Thyroid gland (tissue), 4 donors: ENCODE measurements around the gene TBC1D25. TPM values are rescaled to one million over a fixed set of nuclear protein-coding genes. Genes with fewer than 3 reads are reported as not detected.

Experiments used
- DNase-seq, 2 donors: peaks; one replicate each; pipeline ENCODE4 v3.0.0-alpha.2; 2019
- H3K27ac ChIP-seq, 3 donors: fragments of 200-600 bp; sonication (generic); 1 replicate in 2 of 3; 2 replicates in 1 of 3; pipeline ENCODE4 v1.5.1; 2016 to 2019; ENCODE audit warnings: mild to moderate bottlenecking in 1 of 3, moderate library complexity in 1 of 3
- H3K27me3 ChIP-seq: fragments of 200-600 bp; sonication (generic); one replicate; pipeline ENCODE4 v1.5.1; 2019
- H3K36me3 ChIP-seq, 2 donors: fragments of 200-600 bp; sonication (generic); one replicate each; pipeline ENCODE4 v1.5.1; 2016 to 2019
- H3K4me1 ChIP-seq, 2 donors: fragments of 200-600 bp; sonication (generic); one replicate each; pipeline ENCODE4 v1.5.1; 2017 to 2019
- H3K4me3 ChIP-seq, 3 donors: fragments of 200-600 bp; sonication (generic); replicated peaks in 1 of 3; 1 replicate in 2 of 3; 2 replicates in 1 of 3; pipeline ENCODE4 v1.5.1; 2016; ENCODE audit warnings: mild to moderate bottlenecking in 1 of 3
- H3K9me3 ChIP-seq: fragments of 200-600 bp; sonication (generic); one replicate; pipeline ENCODE4 v1.5.1; 2017
- POLR2A ChIP-seq, 2 donors: fragments of 450-650 bp; IDR thresholded peaks; one replicate each; pipeline ENCODE4 v1.6.1; 2017; ENCODE audit warnings: antibody characterized with exemption in 2 of 2, mild to moderate bottlenecking in 2 of 2, moderate library complexity in 1 of 2
- WGBS, 2 donors: methylation state at CpG; one replicate each; pipeline ENCODE4 v1.1.5; 2017; 5-methylcytosine and 5-hydroxymethylcytosine counted together
- intact Hi-C: fragments of 100-400 bp; cut with DNase I; formaldehyde crosslinking; loops from one replicate; pipeline ENCODE4 v1.15.1; 2023
- total RNA-seq, 4 donors: library from RNA; depleted of rRNA; stranded (reverse); fragments of >200 nt; gene quantifications; one replicate each; pipeline ENCODE4 v1.2.3, GENCODE V29; 2016
- TF ChIP-seq, protein P1 (sequence below), 6 experiments: fragments of 200-600 bp in 3 of 6; fragments of 450-650 bp in 3 of 6; sonication (generic) in 3 of 6; IDR thresholded peaks; one replicate each; pipeline ENCODE4 v1.5.1; 2016 to 2019; ENCODE audit warnings: antibody characterized with exemption in 6 of 6, mild to moderate bottlenecking in 2 of 6, inconsistent platforms in 1 of 6, moderate library complexity in 1 of 6

The TBC1D25 gene
- total RNA-seq, 4 donors from 2014 or later = 9.4 to 16.5 (median 12.2) TPM

DNA sequence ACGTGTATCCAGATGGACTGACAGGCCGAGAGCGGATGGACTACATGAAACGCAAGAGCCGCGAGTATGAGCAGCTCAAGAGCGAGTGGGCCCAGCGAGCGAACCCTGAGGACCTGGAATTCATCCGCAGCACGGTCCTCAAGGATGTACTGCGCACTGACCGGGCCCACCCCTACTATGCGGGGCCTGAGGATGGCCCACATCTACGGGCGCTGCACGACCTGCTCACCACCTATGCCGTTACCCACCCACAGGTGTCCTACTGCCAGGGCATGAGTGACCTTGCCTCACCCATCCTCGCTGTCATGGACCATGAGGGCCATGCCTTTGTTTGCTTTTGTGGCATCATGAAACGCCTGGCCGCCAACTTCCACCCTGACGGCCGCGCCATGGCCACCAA is 20.1 kb downstream of the TBC1D25 start:
- no peaks in the 10 kb centered on the region for H3K27me3 ChIP-seq
- TF ChIP-seq, protein P1, sequence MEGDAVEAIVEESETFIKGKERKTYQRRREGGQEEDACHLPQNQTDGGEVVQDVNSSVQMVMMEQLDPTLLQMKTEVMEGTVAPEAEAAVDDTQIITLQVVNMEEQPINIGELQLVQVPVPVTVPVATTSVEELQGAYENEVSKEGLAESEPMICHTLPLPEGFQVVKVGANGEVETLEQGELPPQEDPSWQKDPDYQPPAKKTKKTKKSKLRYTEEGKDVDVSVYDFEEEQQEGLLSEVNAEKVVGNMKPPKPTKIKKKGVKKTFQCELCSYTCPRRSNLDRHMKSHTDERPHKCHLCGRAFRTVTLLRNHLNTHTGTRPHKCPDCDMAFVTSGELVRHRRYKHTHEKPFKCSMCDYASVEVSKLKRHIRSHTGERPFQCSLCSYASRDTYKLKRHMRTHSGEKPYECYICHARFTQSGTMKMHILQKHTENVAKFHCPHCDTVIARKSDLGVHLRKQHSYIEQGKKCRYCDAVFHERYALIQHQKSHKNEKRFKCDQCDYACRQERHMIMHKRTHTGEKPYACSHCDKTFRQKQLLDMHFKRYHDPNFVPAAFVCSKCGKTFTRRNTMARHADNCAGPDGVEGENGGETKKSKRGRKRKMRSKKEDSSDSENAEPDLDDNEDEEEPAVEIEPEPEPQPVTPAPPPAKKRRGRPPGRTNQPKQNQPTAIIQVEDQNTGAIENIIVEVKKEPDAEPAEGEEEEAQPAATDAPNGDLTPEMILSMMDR (IDR thresholded peaks at IDR 0.05) = no peak
- TF ChIP-seq POLR2A (IDR thresholded peaks at IDR 0.05) = no peak
- WGBS, 2 donors = 93 to 97% methylated on average over 3 to 13 of the region's 24 CpGs
- no peaks in the 10 kb centered on the region for H3K9me3 ChIP-seq
- H3K4me1 ChIP-seq = no peaks in the 10 kb centered on the region
- no peak overlapping the region for H3K4me3 ChIP-seq
- peaks cover 0 to 12% of the 10 kb centered on the region in 2 donors for H3K36me3 ChIP-seq
- no peak overlapping the region for H3K27ac ChIP-seq
- no peak for DNase-seq
- intact Hi-C loops = no loop called here

DNA sequence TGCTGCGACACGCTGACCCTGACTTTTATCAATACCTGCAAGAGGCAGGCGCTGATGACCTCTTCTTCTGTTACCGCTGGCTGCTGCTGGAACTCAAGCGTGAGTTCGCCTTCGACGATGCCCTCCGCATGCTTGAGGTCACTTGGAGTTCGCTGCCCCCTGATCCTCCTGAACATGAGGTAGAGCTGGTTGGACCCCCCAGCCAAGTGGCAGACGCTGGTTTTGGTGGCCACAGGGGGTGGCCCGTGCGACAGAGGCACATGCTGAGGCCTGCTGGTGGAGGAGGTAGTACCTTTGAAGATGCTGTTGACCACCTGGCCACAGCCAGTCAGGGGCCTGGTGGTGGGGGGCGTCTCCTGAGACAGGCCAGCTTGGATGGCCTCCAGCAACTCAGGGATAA is 20.5 kb downstream of the TBC1D25 start:
- WGBS, 2 donors = 97 to 100% methylated on average over 2 to 5 of the region's 14 CpGs
- DNase-seq = no peak
- Histone ChIP-seq H3K27ac (no peak overlapping the region), H3K4me3 (no peak overlapping the region), H3K9me3 (no peaks in the 10 kb centered on the region), H3K27me3 (no peaks in the 10 kb centered on the region), H3K4me1 (no peaks in the 10 kb centered on the region), H3K36me3 (peaks cover 0 to 12% of the 10 kb centered on the region in 2 donors)
- intact Hi-C loops = no loop called here
- no peak for TF ChIP-seq POLR2A (IDR thresholded peaks at IDR 0.05)
- TF ChIP-seq, protein P1 (IDR thresholded peaks at IDR 0.05) = no peak

DNA sequence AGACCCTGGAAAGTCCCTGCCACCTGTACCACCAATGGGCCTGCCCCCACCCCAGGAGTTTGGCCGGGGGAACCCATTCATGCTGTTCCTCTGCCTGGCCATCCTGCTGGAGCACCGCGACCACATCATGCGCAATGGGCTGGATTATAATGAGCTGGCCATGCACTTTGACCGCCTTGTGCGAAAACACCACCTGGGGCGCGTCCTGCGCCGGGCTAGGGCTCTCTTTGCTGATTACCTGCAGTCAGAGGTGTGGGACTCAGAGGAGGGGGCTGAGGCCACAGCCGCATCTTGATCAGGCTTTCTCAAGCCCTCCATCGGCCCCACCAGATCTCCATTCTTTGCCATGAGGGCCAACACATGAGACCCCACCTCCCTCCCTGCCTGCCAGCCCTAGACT is 21.2 kb downstream of the TBC1D25 start:
- intact Hi-C loops = no loop called here

DNA sequence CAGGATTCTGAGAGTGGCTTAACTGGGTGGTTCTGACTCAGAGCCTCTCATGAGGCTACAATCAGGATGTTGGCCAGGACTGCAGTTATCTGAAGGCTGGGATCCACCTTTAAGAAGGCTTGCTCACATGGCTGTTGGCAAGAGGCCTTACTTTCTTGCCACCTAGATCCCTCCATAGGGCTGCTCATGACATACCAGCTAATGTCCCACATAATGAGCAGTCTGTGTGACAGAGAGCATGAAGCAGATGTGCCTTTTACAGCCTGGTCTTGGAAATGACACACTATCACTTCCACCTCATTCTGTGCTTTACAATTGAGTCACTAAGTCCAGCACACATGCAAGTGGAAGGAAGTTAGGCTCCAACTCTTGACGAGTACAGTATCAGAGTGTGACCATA is 30.4 kb downstream of the TBC1D25 start:
- no peaks in the 10 kb centered on the region for H3K36me3 ChIP-seq
- no peak overlapping the region for H3K4me3 ChIP-seq
- TF ChIP-seq, protein P1 (IDR thresholded peaks at IDR 0.05) = no peak
- no peak for TF ChIP-seq POLR2A (IDR thresholded peaks at IDR 0.05)
- no peaks in the 10 kb centered on the region for H3K9me3 ChIP-seq
- DNase-seq = no peak
- intact Hi-C loops = no loop called here
- H3K4me1 ChIP-seq = no peaks in the 10 kb centered on the region
- WGBS, 2 donors = 50 to 75% methylated on average over 1 of the region's 1 CpG
- H3K27me3 ChIP-seq = no peaks in the 10 kb centered on the region
- H3K27ac ChIP-seq = no peak overlapping the region

More for the DNA sequence above, 21.2 kb downstream of the TBC1D25 start:
- Histone ChIP-seq H3K36me3 (peaks cover 0 to 12% of the 10 kb centered on the region in 2 donors), H3K27ac (no peak overlapping the region), H3K4me1 (no peaks in the 10 kb centered on the region), H3K9me3 (no peaks in the 10 kb centered on the region), H3K27me3 (no peaks in the 10 kb centered on the region), H3K4me3 (no peak overlapping the region)
- DNase-seq = no peak
- TF ChIP-seq POLR2A (IDR thresholded peaks at IDR 0.05) = no peak
- TF ChIP-seq, protein P1 (IDR thresholded peaks at IDR 0.05) = no peak
- WGBS, 2 donors = 83 to 99% methylated on average over 1 to 9 of the region's 12 CpGs

DNA sequence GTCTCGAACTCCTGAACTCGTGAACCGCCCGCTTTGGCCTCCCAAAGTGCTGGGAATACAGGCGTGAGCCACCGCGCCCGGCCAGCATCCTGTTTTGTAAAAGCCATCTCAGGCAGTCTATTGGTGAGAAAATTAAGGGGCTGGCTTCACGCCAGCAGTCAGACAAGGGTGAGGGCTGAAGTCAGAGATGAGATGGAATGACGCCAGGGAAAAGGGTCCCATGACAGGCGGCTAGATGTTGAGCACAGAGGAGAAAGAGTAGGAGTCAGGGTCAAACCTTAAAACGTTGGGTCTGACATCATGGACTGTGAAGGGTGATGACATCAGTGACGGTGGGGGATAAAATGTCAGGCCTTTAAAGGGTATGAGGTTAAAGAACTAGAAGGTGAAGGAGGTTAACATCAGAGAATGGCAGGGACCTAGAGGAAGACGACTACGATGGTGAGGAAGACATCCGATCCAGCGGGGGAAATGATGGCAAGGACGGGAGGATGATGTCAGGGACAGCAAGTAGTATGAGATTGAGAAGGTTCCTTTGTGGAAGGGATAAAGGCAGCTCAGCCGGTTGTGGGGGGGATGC is 34.3 kb downstream of the TBC1D25 start:
- no peaks in the 10 kb centered on the region for H3K27me3 ChIP-seq
- no peak for TF ChIP-seq POLR2A (IDR thresholded peaks at IDR 0.05)
- TF ChIP-seq, protein P1 (IDR thresholded peaks at IDR 0.05) = no peak
- H3K4me1 ChIP-seq = peaks cover 5 to 12% of the 10 kb centered on the region in 2 donors
- H3K36me3 ChIP-seq = peaks cover 19 to 28% of the 10 kb centered on the region in 2 donors
- H3K9me3 ChIP-seq = no peaks in the 10 kb centered on the region
- H3K27ac ChIP-seq = peak overlapping the region; percentile 86 to 99 (median 95)
- peak; percentile 8 to 24 for DNase-seq
- H3K4me3 ChIP-seq = peak overlapping the region in 1 of 3 donors; percentile 50
- intact Hi-C loops = no loop called here
- 35 to 39% methylated on average over 16 to 19 of the region's 19 CpGs for WGBS, 2 donors
